Posterior vena cava (tissue), 2 donors: ENCODE data around the gene KDM5D. TPM values are rescaled to one million over a fixed set of nuclear protein-coding genes. Genes with fewer than 3 reads are reported as not detected.

ENCODE experiments used
- DNase-seq: peaks from one replicate; pipeline ENCODE4 v3.0.0-alpha.2; 2020; ENCODE audit warnings: low spot score
- intact Hi-C, 2 donors: fragments of 100-400 bp; cut with DNase I; formaldehyde crosslinking; loops; one replicate each; pipeline versions ENCODE4 v1.14.1 to v1.14.2; 2022 to 2023
- long read RNA-seq, 2 donors: library from polyadenylated mRNA; unstranded; transcript quantifications; one replicate each; pipeline ENCODE4 v2.0.0, GENCODE V29; 2020 to 2021
- total RNA-seq, 2 donors: library from RNA; stranded (reverse); fragmentation: NEBNext Ultra II Directional; extraction: Animal tissue kit (Norgen Biotek cat#: 25700); gene quantifications; one replicate each; pipeline ENCODE4 v1.2.1, GENCODE V29; 2021
- donor health status: DM: yes; HTN: yes; CAD: no.
- donor health status: DM: yes; HTN: yes; CAD: no.

The KDM5D gene
- not detected for total RNA-seq
- long read RNA-seq, donor 1 = 0 reads
- long read RNA-seq, donor 2 = 0 reads

GRCh38 chrY:19744381-19745378, at the start of gene KDM5D:
Gene KDM5D (minus strand): TSS chrY:19744726. CDS start chrY:19744534, 192 bp downstream.
- intact Hi-C loops = no loop called here

GRCh38 chrY:19768375-19768774, 23.8 kb upstream of the KDM5D start:
- DNase-seq = no peak
- intact Hi-C loops = no loop called here

More at GRCh38 chrY:19744381-19745378, at the start of gene KDM5D:
- DNase-seq = no peak

GRCh38 chrY:19743331-19743730, 1.2 kb downstream of the KDM5D start:
- intact Hi-C loops = no loop called here
- DNase-seq = no peak

- DNase-seq = no peak
- intact Hi-C loops = no loop called here
Measured at GRCh38 chrY:19742153-19742552, 2.4 kb downstream of the KDM5D start.

- DNase-seq = no peak
- intact Hi-C loops = no loop called here
Measured at GRCh38 chrY:19734425-19734824, 10.1 kb downstream of the KDM5D start.

- intact Hi-C loops = no loop called here
- DNase-seq = no peak
Measured at GRCh38 chrY:19717950-19718349, 26.6 kb downstream of the KDM5D start.

GRCh38 chrY:19717146-19717545, 27.4 kb downstream of the KDM5D start:
- intact Hi-C loops = no loop called here
- DNase-seq = no peak

- intact Hi-C loops = no loop called here
- DNase-seq = no peak
Measured at GRCh38 chrY:19715226-19715625, 29.3 kb downstream of the KDM5D start.

GRCh38 chrY:19713430-19713829, 31.1 kb downstream of the KDM5D start:
- intact Hi-C loops = no loop called here

GRCh38 chrY:19706273-19706672, 38.3 kb downstream of the KDM5D start:
- intact Hi-C loops = no loop called here
- DNase-seq = no peak

More at GRCh38 chrY:19713430-19713829, 31.1 kb downstream of the KDM5D start:
- DNase-seq = no peak

- intact Hi-C loops = no loop called here
- DNase-seq = no peak
Measured at GRCh38 chrY:19698495-19698894, 46.0 kb downstream of the KDM5D start.

- DNase-seq = no peak
- intact Hi-C loops = no loop called here
Measured at GRCh38 chrY:19680821-19681220, 63.7 kb downstream of the KDM5D start.
